ENCODE results near the gene UNC13C.
"Not testable (repeated sequence)": the region's sequence is repeated elsewhere in the genome, so short reads cannot be mapped to it uniquely, and the experiment has no call there.

Gene UNC13C

DNA sequence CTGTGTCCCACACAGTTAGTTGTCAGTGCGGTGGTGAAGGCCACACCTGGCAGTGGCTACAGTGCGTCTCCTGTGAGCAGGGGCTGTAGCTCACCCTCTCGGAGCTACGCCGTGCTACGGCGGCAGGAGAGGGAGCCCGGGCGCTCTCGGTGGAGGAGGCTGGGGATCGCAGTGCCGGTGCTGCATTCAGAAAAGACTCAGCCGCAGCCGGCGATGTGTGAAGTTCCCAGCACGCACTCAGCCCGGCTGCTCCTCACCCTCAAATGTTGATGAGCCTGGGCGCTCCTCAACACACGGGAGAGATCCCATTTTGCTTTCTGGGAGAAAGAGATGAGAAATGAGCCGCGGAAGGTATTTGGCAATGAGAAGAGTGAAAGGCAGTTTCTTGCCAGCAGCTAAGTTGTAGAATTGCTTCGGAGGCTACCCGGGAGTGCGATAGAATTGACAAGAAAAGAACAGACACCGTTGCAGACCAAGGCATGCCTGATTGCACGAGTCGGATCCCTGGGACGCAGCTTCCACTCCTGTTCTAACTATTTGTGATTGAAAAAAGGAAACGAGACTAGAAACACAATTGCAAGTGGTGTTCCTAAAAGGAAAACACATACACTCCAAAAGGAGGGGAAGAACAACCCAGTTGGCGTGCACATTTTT, at the start of gene UNC13C:
UNC13C (plus strand) TSS at position 189 of the 654 bp plus-strand sequence. CDS start 34,463 bp downstream, outside the sequence.
- peak in 1 of 3 donors; percentile 5 for DNase-seq

DNA sequence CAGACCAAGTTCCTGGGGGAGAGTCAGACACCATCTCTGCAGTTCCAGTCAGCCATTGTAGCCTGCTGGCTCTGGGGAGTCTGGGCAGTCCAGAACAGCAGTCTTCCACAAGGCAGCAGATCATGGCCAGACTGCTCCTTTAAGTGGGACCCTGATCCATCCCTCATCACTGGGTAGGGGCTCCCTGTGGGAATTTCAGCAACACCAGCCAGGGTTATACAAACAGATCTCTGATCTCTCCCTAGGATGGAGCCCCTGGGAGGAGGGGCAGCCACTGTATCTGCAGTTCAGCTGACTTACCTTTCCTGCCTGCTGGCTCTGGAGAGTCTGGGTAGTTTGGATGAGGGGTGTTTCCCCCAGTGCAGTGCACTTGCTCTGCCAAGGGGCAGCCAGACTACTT, 42.1 kb upstream of the UNC13C start:
- no peak for DNase-seq

DNA sequence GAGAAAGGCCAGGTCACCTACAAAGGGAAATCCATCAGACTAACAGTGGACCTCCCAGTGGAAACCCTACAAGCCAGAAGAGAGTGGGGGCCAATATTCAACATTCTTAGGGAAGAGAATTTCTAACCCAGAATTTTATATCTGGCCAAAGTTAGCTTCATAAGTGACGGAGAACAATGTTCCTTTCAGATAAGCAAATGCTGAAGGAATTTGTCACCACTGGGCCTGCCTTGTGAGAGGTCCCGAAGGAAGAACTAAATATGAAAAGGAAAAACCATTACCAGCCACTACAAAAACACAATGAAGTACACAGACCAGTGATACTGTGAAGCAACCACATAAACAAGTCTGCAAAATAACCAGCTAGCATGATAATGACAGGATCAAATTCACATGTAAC, 40.6 kb upstream of the UNC13C start:
- DNase-seq: not testable (repeated sequence)

DNA sequence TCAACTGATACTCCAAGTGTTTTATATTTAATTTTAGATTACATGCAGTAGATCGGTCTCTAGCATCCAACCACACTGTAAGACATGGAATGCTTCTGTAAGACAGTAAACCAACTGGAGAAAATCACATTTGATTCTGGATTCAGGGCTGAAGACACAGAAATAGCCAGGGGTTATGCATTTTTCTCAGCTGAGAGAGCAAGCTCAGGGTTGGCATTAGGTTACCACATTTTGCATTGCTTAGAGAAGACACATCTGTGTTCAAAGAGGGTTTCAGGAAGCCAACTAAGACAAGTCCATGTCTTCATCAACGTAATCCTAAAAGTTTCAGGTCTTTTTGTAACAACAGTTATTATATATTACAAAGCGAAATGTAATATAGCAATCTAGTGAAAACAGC, 27.7 kb upstream of the UNC13C start:
- DNase-seq: no peak

DNA sequence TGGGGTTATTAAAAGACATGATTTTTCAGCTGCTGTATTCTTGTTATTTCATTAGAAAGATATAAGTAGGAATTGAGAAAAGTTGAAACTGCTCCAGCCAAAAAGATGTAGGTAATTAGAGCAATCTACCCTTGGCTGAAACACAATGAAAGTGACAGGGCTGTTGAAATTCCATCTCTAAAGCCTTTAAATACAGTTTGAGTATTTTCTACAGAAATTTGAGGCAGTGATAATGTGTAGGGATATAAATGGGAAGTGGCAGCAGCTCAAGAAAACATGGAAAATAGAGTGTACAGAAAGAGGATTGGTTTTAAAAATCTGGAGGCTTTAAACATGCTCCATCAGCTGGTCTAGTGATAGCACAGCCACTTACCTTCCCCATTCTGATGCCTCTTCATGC, 22.8 kb upstream of the UNC13C start:
- no peak for DNase-seq

DNA sequence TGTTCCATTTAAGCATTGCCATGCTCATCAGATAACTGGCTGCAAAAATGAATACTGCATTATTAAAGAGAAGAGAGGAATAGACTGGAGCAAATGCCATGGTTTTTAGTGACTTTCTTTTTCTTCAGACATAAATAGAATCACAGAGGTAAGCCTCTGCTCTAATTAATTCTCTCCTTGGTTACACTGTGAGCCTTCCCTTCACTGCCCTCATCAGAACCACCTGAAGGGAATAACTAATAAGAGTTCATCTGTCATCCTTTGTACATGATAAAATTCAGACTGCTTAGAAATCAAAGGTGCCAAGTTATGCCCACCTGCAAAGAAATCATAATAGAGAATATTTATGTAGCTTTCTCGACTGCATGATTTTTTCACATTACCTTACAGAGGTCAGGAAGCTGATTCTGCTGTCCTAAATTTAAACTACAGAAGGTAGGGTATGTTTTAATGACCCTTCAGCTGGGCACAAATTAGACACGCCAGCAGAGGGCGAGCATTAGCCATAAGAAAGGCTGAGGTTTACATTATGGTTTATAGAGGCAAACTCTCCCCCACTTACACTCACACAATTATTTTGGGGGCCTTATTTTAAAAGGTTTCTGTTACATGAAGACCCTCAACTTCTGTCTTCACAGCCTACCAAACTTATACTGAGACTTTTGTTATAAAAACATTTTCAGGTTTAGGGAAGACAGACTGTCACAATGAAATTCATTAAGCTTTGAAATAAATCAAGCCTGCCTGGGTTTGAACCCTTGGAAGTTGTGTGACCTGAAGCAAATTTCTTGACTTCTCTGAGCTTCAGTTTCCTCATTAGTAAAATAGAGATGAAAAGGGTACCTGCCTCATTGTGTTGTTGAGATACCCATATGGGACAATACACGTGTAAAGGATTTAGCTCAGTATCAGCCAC, 15.3 kb upstream of the UNC13C start:
- peak; percentile 33 to 64 (median 55) for DNase-seq

DNA sequence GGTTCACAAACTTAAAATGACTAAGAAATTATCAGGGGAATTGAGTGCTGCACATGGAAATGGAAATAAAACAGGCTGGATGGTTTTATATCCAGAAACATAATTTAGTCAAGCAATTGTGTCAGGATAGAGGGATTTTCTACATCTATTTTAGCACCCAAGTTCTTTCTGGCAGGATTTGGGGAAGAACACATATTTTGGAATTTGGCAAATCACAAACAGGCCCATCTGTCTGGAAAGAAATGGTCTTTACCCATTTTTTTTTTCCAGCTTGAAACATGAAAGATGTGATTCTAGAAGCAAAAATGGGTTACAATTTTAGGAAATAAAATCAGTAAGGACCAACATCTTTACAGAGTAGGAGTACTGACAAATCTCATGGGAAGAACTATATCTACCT, 14.4 kb upstream of the UNC13C start:
- no peak for DNase-seq

DNA sequence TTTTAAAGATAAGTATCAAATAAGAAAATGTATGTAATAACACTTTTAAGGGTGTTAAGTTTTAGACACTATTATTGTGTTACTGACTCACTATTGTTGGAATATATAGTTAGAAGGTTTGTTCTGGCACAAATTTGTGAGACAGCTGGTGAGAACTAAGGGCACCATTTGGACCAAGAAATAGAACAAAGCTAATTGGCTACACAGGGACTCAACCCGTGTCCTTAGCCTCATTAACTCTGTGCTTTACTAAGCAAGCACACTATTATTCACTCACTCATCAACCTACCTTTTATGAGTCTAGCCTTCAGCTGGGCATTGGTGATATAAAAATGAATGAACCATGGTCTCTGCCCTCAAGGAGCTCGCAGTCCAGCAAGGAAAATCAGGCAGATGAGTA, 4.1 kb upstream of the UNC13C start:
- DNase-seq: no peak

DNA sequence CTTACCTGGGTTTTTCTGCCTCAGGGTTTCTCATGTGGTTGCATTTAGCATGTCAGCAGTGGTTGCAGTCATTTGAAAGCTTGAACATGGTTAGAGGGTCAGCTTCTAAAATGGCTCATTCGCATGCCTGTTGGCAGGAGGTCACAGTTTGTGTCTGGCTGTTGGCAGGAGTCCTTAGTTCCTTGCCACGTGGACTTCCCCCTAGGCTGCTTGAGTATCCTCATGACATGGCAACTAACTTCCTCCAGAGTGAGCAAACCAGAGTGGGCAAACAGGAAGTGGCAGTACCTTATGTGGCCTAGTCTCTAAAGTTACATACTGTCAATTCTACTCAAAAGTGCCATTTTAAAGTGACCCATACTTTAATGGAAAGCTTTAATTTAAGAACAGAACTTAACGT, 3.4 kb upstream of the UNC13C start:
- peak in 2 of 3 donors; percentile 4 to 7 for DNase-seq

DNA sequence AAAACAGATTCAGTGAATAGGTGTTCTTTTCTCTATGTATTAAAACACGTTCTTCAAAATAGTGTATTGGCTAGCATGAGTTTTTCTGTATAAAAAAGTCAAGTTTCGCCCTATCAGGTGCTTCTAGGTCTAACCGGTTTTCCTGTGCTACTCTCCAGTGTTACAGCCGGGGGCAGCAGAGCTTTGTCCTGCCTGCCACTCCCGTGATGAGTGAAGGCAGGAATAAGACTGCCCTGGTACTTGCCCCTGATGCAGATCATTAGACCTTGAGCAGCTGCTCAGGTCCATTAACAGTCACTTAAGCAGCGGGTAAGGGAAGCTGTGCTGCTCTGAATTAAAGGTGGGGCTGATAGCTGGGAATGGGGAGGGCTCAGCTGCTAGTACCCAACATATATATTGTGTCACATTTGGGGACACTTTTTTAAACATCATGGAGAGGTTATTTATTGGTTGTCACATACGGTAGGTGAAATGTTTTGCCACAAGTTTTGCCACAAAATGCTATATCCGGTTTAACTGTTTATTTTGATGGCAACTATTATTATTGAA, 1.3 kb upstream of the UNC13C start:
- no peak for DNase-seq

DNA sequence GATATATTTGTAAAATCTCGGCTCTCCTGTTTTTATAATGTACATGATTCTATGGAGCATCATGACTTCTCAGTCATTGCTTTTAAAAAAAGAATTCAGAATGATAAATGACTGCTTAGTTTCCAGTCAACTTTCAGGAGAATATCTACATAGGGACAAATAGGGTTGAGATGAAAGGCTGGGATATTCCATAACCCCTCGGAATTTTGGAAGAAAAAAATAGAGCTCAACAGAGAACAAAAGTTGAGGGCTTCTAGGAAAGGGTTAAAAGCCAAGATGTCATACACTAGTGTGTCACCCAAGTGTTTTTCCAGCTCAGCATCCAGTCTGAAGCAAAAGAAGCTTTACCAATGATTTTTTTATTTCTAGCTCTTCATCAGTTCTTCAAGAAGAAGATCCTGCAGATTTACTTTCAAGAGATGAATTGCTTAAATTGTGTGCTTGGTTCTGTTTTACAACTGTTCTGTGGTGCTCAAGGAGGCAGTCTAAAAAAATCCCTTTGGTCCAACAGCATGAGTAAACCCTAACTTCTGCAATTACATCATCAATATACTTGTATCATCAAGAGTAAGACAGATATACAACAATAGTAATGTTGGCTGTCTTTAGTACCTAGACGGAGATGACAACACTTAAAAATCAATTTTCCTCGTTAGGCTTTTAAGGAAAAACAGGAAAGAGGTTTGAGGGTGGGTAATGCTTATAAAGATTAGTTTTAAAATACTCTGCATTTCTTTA, 979 bp downstream of the UNC13C start:
- DNase-seq: peak in 1 of 3 donors; percentile 5

DNA sequence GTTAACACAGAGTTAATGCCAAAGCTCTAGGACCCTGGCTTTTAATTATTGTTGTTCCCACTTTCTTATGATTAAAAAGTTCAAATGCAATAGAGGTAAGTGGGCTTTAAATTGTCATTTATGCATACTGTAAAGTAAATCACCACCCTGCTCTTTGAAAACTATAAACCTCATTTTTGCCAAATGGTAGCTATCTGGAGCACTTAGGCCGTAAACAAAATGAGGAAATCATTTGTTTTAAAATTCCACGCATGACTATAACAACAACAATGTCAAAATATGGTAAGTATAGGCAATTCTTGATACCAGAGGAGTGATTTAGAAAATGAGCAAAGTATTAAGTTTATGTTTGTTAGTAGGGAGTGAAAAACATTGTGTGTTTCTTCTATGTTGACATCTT, 1.8 kb downstream of the UNC13C start:
- no peak for DNase-seq

DNA sequence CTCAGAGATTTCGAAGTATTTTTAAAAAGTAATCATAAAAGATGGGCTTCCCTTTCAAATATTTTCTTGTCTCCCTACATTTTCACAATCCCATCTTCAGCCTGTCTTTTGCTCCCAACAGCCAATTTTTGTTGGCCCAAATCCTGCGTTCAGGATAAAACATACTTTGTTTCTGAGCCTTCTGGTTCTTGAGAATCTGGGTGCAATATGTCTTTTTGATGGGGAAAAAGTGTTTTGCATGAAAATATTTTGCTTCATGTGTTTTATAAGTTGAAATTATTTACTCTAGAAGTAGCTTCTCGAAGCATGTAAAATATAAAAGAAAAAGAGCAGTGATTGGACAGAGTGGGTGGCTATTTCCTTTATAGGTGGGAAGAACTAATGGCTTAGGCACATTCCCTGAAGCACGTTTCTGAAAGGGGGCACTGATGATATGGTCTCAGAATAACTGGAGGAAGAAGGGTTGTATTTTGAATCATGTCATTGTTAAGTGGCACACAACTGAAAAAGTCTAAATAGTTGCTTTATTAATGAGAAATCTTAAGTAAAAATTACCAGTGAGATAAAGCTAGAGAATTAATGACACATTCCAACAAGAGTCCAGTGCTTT, 3.9 kb downstream of the UNC13C start:
- no peak for DNase-seq

DNA sequence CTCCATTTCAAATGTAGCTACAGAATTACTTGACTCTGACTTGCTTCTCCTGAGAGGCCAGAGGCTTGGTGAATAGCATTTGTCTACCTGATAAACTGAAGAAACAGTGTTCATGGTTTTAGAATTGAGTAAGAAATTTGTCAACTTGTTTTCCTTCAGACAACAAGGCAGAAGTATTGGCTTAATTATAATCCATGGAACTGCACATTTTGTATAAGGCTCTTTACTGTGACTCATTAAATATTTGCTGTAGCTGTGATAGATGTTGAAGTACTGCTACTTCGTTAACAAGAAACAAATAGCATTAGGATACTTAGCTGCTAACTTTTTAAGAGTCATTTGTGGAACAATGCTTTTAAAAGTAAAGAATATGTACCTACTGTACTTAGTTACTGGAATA, 4.6 kb downstream of the UNC13C start:
- DNase-seq: no peak

DNA sequence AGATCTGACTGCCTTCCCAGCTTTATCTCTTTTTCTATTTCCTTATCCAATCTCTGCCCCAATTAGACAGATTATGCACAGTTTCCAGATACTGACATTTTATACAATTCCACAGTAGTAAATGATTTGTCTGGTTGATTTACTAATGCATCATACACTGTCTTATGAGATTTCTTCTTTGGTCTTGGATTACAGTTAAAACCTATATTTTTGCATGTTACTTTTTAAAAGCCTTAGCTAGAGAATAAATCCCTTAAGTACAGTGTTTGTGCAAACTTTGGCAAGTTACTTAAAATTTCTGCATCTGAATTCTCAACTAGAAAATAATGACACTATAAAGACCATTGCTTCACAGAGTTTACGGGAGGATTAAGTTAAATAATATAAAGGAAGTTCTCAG, 6.0 kb downstream of the UNC13C start:
- no peak for DNase-seq

DNA sequence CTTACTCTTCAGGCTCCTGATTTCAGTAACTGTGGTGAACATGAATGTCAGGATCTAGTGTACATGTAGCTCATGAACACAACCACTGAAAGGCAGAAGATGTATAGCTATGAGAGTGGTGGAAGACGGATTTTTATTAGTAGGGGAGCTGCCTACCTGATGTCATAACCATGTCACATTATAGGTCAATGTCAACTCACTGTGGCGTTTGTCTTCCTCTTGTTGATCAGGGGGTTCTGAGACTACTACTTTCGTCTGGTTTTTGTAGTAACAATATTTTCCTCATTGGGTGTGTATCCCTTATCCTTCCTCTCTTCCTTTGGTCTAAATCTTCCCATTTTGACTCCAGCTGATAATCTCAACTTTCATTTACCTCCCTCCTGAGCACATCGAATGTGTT, 7.3 kb downstream of the UNC13C start:
- DNase-seq: no peak

DNA sequence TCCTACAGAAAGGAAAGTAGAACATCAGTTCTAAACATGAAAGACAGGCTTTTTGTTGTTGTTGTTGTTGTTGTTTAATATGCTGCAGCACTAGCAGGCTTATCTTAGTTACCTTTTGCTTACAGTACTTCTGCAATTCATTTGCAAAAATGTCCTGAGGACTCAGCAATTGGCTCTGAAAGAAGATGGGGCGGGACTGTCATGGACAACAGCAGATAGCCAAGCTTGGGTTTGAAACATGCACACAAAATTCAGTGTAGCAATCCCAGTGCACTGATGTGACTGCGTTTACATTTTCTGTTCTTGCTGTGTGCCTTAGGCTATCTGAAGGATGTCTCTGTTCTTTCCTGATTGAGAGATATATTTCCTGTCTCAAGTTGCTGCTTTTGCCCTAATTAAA, 9.2 kb downstream of the UNC13C start:
- DNase-seq: no peak

DNA sequence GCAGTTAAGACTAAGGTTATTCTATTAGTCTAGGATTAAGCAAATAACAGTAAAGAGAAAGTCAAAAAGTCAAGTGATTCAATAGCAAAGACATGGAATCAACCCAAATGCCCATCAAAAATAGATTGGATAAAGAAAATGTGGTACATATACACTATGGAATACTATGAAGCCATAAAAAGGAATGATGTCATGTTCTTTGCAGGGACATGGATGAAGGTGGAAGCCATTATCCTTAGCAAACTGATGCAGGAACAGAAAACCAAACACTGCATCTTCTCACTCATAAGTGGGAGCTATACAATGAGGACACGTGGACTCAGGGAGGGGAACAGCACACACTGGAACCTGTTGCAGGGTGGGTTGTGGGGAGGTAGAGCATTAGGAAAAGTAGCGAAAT, 29.0 kb downstream of the UNC13C start:
- DNase-seq: no peak

DNA sequence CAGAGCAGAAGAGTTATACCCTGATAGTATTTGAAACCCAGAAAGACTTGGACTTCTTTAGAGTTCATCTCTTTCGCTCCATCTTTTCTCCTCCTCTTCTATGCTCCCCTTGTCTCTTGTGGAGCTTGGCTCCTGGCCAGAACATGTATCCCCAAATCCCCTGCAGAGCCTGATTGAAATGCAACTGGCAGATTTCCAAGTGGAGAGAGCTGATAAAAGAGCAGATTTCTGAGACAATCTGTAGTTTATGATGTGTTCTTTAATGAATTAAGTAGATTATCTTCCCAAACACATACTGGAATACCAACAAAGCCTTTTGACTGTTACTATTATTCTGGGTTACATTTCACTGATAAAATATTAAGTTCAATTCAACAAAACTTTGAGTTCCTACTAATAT, 33.4 kb downstream of the UNC13C start:
- no peak for DNase-seq

DNA sequence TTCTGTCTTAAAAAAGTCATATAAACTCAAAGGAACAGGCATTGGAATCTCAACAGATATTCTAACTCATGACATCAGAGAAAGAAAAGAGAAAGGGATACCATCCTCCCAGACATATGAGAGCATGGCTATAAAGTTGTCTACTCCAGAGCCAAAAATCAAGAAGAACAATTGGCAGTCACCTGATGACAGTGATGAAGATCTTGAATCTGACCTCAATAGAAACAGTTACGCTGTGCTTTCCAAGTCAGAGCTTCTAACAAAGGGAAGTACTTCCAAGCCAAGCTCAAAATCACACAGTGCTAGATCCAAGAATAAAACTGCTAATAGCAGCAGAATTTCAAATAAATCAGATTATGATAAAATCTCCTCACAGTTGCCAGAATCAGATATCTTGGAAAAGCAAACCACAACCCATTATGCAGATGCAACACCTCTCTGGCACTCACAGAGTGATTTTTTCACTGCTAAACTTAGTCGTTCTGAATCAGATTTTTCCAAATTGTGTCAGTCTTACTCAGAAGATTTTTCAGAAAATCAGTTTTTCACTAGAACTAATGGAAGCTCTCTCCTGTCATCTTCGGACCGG, 35.9 kb downstream of the UNC13C start:
- DNase-seq: no peak

DNA sequence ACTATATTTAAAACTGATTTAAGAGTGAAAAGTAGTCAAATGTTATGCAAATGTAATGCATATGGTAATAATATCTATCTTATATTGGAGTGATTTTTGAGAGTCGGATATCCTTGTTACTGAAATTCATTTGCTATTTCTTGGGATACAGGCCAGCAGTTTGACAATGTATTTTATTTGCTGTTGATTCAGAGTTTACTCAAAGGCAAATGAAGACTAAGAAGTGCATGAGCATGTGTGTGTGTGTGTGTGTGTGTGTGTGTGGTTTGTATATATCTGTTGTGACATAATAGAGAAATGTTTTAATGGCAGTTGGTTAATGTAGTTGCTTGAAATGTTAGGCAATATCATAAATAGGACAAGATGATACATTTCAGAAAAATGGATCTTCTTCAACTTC, 39.0 kb downstream of the UNC13C start:
- no peak for DNase-seq

DNA sequence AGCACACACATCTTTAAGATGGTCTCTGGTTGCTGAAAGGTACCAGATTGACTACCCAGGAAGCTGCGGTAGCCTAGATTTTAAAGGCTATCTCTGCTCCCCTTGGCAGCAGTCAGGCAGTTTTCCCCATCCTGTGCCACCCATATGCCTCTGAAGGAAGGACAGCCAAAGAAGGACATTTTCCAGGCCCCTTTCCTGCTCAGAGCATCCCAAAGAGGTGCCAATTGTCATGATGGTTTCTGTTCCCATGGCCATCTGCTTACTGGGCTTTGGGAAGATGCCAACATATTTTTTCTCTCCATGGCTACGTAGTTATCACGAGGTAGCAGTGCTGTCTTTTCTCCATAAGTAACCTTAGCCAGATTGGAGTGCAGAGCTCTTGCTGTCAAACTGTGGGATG, 39.7 kb downstream of the UNC13C start:
- no peak for DNase-seq

DNA sequence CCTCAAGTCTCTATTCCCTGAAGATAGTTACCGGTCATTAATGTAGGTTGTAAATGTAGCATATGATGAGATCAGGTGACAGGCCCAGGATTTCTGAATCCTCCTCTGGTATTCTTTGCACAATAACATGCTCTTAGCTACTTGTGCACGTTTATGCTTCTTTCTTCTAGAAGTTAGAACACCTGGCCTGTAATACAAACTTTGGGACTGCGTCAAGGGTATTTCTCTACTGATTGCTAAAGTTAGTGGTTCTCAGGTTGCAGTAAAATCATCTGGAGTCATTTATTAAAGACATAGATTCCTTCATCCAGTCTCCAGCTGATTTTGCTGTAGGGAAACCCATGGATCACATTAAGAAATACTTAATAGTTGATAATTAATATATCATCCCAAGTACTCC, 48.0 kb downstream of the UNC13C start:
- no peak for DNase-seq
